Cerebellar nuclear complex (tissue), 1 donor: ENCODE data around the gene MSI2.

ENCODE experiments used
- DNase-seq, 2 experiments: peaks; one replicate each; lab custom pipeline; 2025; lab: John Stamatoyannopoulos, UW

Gene MSI2

GRCh38 chr17:57343717-57344116, 87.4 kb downstream of the MSI2 start:
- no peak for DNase-seq

- no peak for DNase-seq
These were observed 87.9 kb downstream of the MSI2 start for GRCh38 chr17:57344261-57344660.

- DNase-seq: no peak
These were observed 93.4 kb downstream of the MSI2 start for GRCh38 chr17:57349541-57350247.

- DNase-seq: no peak
These were observed 93.9 kb downstream of the MSI2 start for GRCh38 chr17:57350266-57350665.

GRCh38 chr17:57352665-57353175, 96.4 kb downstream of the MSI2 start:
- DNase-seq: no peak

- no peak for DNase-seq
These were observed 98.3 kb downstream of the MSI2 start for GRCh38 chr17:57354673-57355072.

GRCh38 chr17:57355090-57355859, 99.0 kb downstream of the MSI2 start:
- DNase-seq: no peak

GRCh38 chr17:57356153-57356718, 99.9 kb downstream of the MSI2 start:
- DNase-seq: no peak

GRCh38 chr17:57356719-57357391, 100.5 kb downstream of the MSI2 start:
- DNase-seq: no peak

- DNase-seq: peak in 1 of 2 experiments; percentile 32
These were observed 101.1 kb downstream of the MSI2 start for GRCh38 chr17:57357392-57357784.

GRCh38 chr17:57357830-57358430, 101.6 kb downstream of the MSI2 start:
- no peak for DNase-seq

GRCh38 chr17:57360266-57360665, 103.9 kb downstream of the MSI2 start:
- no peak for DNase-seq

GRCh38 chr17:57362797-57363556, 106.7 kb downstream of the MSI2 start:
- DNase-seq: no peak

GRCh38 chr17:57363580-57363979, 107.3 kb downstream of the MSI2 start:
- no peak for DNase-seq

GRCh38 chr17:57363998-57364643, 107.8 kb downstream of the MSI2 start:
- DNase-seq: no peak

- DNase-seq: no peak
These were observed 109.1 kb downstream of the MSI2 start for GRCh38 chr17:57365420-57365819.

GRCh38 chr17:57366177-57366557, 109.8 kb downstream of the MSI2 start:
- DNase-seq: no peak

GRCh38 chr17:57366558-57367351, 110.4 kb downstream of the MSI2 start:
- DNase-seq: no peak

- DNase-seq: no peak
These were observed 112.5 kb downstream of the MSI2 start for GRCh38 chr17:57368637-57369336.
